Cardiac fibroblast (primary cell): ENCODE measurements around the gene HHATL.
A peak's percentile ranks its signal among the peaks of the same experiment; 100 is the strongest.

Experiments used
- DNase-seq, 2 donors: peaks; one replicate each; pipeline versions ENCODE4 v3.0.0 to v3.0.0-alpha.2; 2010; ENCODE audit warnings: low read depth in 2 of 2
- H3K4me3 ChIP-seq, 2 donors: replicated peaks in 1 of 2; 1 replicate in 1 of 2; 2 replicates in 1 of 2; pipeline ENCODE4 v1.5.1; 2011; ENCODE audit warnings: low read depth in 2 of 2, low read length in 2 of 2, mild to moderate bottlenecking in 2 of 2, moderate library complexity in 1 of 2
- CTCF ChIP-seq: IDR thresholded peaks from one replicate; pipeline ENCODE4 v1.5.1; 2011; ENCODE audit warnings: low read depth, mild to moderate bottlenecking, low read length, inconsistent platforms

Gene HHATL

DNA sequence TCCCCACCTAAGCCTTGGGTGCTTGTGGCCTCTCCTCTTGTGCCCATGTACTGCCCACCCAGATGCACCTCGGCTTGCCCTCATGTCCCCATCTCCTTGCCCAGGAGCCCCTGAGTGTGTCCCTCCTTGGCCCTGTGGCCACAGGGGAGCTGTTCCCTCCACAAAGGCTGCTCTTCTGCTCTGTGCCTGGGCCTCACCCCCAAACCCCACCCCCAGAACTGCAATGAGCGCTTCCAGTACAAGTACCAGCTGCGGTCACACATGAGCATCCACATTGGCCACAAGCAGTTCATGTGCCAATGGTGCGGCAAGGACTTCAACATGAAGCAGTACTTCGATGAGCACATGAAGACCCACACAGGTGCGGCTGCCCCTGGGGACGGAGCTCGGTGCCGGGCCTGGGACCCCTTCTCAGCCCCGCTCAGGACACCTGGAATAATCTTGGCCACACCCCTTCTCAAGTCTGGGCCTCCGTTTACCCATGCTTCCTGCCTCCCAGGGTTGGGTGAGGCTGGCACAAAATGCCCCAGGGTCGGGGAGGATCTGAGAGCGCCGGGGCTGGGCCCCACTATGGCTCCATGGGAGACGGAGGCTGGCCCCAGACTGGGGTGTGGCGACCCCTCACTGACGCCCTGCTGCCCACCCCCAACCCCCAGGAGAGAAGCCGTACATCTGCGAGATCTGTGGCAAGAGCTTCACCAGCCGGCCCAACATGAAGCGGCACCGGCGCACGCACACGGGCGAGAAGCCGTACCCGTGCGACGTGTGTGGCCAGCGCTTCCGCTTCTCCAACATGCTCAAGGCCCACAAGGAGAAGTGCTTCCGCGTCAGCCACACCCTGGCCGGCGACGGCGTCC is 38.8 kb downstream of the HHATL start:
- DNase-seq = no peak
- no peak overlapping the region for H3K4me3 ChIP-seq
- TF ChIP-seq CTCF = no peak

DNA sequence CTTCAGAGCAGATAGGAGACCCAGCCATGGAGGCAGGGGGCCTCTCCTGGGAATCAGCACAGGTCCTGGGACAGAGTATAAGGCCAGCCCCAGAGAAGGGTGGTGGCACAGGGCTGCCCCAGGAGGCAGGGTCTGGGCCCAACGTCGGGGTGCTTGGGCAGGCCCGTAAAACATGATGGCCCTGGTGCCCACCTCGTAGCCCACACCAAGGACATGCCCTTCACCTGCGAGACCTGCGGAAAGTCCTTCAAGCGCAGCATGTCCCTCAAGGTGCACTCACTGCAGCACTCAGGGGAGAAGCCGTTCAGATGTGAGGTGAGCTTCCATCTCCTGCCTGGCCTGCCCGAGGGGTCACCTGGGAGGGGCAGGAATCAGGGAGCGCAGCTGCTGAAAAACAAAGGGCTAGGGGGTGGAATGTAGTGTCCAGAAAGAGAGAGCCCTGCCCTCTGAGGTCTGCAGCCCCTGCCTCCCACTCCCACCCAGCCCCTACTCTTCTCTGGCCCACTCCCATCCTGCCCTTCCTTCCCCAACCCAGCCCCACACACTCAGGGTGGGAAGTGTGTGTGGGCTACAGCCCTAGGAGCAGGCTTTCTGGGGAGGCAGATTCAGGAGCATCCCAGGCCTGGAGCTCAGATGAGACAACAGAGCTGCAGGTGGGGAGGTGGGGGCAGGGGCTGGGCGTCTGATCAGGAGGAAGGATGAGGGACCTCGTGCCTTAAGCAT is 39.6 kb downstream of the HHATL start:
- H3K4me3 ChIP-seq = no peak overlapping the region
- DNase-seq = no peak
- no peak for TF ChIP-seq CTCF

DNA sequence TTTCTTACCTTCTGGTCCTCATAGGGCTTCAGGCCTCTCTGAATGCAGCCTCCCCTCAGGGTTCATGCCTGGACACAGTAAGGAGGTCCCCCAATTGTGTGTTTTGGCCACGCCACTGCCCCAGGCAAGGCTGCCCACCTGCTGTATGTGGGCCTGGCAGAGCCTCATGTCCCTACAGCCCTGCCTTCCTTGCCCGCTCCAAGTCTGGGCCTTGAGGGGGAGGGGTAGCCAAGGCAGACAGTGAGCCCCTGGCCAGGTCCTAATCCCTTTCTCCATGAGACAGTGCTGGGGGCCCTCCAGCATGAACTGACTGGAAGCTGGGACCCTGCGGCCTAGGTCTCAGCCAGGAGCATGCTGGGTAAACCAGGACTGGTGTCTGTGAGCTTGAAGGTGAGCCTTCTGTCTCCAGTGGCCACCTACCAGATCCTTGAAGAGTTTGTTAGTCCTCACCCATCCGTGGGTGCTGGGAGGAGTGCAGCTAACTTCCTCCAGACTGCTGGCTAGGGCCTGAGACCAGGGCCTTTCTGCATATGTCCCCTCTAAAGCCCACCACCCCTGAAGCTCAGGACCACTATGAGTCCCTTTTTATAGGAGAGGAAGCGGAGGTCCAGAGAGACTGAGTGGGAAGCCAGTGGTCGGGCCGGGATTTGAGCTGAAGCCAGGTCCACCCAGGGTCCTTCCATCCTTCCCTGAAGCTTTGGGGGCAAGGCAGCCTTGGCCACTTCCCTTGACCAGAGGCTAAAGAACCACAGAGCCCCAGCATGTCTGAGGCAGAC is 40.4 kb downstream of the HHATL start:
- DNase-seq = no peak
- no peak overlapping the region for H3K4me3 ChIP-seq
- TF ChIP-seq CTCF = no peak

DNA sequence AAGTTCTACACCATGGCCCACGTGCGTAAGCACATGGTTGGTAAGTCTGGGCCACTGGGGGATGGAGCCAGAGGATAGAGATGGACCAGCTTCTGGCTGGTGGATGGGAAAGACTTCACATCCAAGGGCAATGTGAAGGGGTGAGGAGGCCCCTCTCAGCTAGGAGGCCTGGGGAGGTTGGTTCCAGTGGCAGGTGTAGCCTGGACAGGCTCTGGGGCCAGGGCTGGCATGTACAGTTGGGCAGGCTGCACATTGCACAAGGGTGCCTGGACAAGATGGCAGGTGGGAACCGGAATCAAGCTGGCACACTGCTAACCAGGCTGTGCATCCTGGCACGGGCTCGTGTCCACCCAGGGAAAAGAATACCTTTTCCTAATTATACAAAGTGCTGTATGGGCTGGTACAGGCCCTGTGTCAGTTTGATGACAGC is 41.0 kb downstream of the HHATL start:
- no peak overlapping the region for H3K4me3 ChIP-seq
- no peak for DNase-seq
- TF ChIP-seq CTCF = no peak

- no peak overlapping the region for H3K4me3 ChIP-seq
- DNase-seq = no peak
- no peak for TF ChIP-seq CTCF
Measured at GRCh38 chr3:42660898-42661297, 41.7 kb downstream of the HHATL start.

DNA sequence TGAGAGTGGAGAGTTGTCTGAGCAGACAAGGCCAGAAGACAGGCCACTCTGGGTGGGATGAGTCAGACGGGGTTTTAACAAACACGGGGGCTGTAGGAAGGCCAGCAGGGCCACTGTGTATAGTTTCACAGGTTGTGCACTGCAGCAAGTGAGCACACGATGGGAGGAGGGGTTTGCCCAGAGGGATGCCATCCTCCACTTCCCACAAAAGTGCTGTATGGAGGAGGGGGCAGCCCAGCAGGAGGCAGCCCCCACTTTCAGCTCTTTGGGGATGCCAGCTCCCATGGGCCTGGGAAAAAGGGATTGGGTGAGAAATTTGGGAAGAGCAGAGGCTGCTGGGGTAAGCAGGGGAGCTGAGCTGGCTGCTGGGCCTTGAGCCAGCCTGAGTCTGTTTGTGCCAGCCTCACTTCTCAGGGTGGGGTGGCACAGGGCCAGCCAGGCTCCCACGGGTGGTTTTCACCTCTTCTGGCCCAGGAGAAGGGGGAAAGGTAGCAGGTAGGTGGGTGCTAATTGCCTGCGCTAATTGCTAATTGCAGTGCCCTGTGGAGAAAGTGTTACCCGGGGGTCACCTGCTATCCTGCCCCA is 42.4 kb downstream of the HHATL start:
- no peak overlapping the region for H3K4me3 ChIP-seq
- TF ChIP-seq CTCF = no peak
- peak in 1 of 2 donors; percentile 16 for DNase-seq
